OCI-LY3 (cell line): ENCODE measurements around the gene URB1.
"Not testable (repeated sequence)": the region's sequence is repeated elsewhere in the genome, so short reads cannot be mapped to it uniquely, and the experiment has no call there.

Experiments
- H2AFZ ChIP-seq: fragments of 200-600, 300-600 bp; shearing (Covaris generic); 2 replicates; pipeline ENCODE4 v1.6.0; 2014; ENCODE audit warnings: antibody characterized with exemption, low read depth, low read length
- H3K27ac ChIP-seq: fragments of 200-600, 300-600 bp; sonication (generic); 2 replicates; pipeline ENCODE4 v1.5.1; 2014; ENCODE audit warnings: mild to moderate bottlenecking, low read length, moderate library complexity, mixed read lengths
- H3K27me3 ChIP-seq: fragments of 200-600, 300-600 bp; sonication (generic); 2 replicates; pipeline ENCODE4 v1.6.1; 2014; ENCODE audit warnings: low read depth, low read length, mixed read lengths
- H3K36me3 ChIP-seq: fragments of 200-600, 300-600 bp; sonication (generic); replicated peaks from 2 replicates; pipeline ENCODE3; 2014; ENCODE audit warnings: low read depth, low read length, mixed read lengths
- H3K4me1 ChIP-seq: fragments of 300-600, 200-600 bp; sonication (generic); 2 replicates; pipeline ENCODE4 v1.6.1; 2014; ENCODE audit warnings: low read length, mixed read lengths
- H3K4me2 ChIP-seq: fragments of 200-600, 300-600 bp; sonication (generic); 2 replicates; pipeline ENCODE4 v1.6.1; 2014; ENCODE audit warnings: low read length, mixed read lengths
- H3K4me3 ChIP-seq: fragments of 300-600, 200-600 bp; sonication (generic); 2 replicates; pipeline ENCODE4 v1.5.1; 2014; ENCODE audit warnings: antibody characterized with exemption, mild to moderate bottlenecking, low read length, moderate library complexity
- H3K79me2 ChIP-seq: fragments of 300-600, 200-600 bp; shearing (Covaris generic); 2 replicates; pipeline ENCODE4 v1.6.1; 2014; ENCODE audit warnings: mild to moderate bottlenecking, low read length, mixed read lengths
- H3K9ac ChIP-seq: fragments of 300-600, 200-600 bp; shearing (Covaris generic); 2 replicates; pipeline ENCODE4 v1.6.0; 2014; ENCODE audit warnings: mild to moderate bottlenecking, low read length, moderate library complexity
- H3K9me3 ChIP-seq: fragments of 200-600, 300-600 bp; shearing (Covaris generic); 2 replicates; pipeline ENCODE4 v1.6.1; 2014; ENCODE audit warnings: low read length, mixed read lengths; ENCODE audit not compliant: insufficient read depth
- H4K20me1 ChIP-seq: fragments of 200-600, 300-600 bp; sonication (generic); 2 replicates; pipeline ENCODE4 v1.6.1; 2016; ENCODE audit warnings: low read length, mixed read lengths; ENCODE audit not compliant: insufficient read depth
- CTCF ChIP-seq: fragments of 200-600, 300-600 bp; sonication (generic); IDR thresholded peaks from 2 replicates; pipeline ENCODE4 v1.5.1; 2014; ENCODE audit warnings: antibody characterized with exemption, low read length, low read depth
- EZH2phosphoT487 ChIP-seq: fragments of 200-600 bp; shearing (Covaris generic); IDR thresholded peaks from 2 replicates; pipeline ENCODE4 v1.6.1; 2018; ENCODE audit warnings: antibody characterized with exemption, mixed run types, low read depth

URB1 gene

DNA sequence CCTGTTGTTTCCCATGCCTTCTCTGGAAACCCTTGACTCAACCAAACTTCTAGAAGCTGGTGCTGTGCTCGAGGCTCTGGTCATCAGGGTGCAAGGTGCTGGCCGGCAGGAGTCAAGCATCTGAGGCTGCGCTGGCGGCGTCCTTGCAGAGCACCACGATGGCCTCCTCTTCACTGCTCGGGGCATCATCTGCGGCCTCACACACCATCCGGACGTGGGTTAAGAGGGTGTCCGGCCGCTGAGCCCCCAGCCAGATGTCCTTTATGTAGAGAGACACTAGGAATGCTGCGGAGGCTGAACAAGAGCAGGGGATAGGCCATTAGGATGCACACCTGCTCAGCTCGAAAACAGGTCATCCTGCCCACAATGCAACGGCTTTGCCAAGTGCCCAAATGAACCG is 78.0 kb downstream of the URB1 start:
- no peaks in the 10 kb centered on the region for H3K79me2 ChIP-seq
- TF ChIP-seq EZH2phosphoT487 (no peak), CTCF (no peak)
- no peaks in the 10 kb centered on the region for H3K27me3 ChIP-seq
- H3K4me1 ChIP-seq: no peaks in the 10 kb centered on the region
- H3K4me2 ChIP-seq: no peak overlapping the region
- H3K9ac ChIP-seq: no peak overlapping the region
- H3K27ac ChIP-seq: no peak overlapping the region
- no peaks in the 10 kb centered on the region for H4K20me1 ChIP-seq
- no peak overlapping the region for H3K4me3 ChIP-seq
- no peak overlapping the region for H2AFZ ChIP-seq
- H3K36me3 ChIP-seq: peaks cover 13% of the 10 kb centered on the region
- no peaks in the 10 kb centered on the region for H3K9me3 ChIP-seq

DNA sequence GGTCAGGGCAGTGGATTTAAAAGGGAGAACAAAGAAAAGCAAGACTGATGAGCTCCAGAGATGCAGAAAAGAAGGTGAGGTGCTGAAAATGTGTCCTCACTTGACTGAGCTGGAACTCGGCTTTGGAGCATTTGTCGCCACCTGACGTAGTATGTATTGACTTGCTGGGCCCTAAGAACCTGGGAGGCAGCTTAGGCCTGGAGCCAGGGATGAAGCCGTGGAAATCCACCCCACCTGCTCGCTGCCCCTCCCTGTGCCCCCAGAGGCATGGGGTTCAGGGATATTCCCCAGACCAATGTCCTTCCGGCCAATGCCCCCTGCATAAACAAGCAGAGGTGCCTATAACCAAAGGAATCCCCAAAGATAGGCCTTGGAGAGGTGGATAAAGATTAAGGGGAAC is 79.8 kb downstream of the URB1 start:
- no peaks in the 10 kb centered on the region for H3K27me3 ChIP-seq
- no peak overlapping the region for H3K4me3 ChIP-seq
- no peak overlapping the region for H3K27ac ChIP-seq
- peaks cover 11% of the 10 kb centered on the region for H3K36me3 ChIP-seq
- H3K4me1 ChIP-seq: no peaks in the 10 kb centered on the region
- H3K9ac ChIP-seq: no peak overlapping the region
- H2AFZ ChIP-seq: no peak overlapping the region
- no peaks in the 10 kb centered on the region for H3K79me2 ChIP-seq
- H3K4me2 ChIP-seq: no peak overlapping the region
- no peaks in the 10 kb centered on the region for H3K9me3 ChIP-seq
- H4K20me1 ChIP-seq: no peaks in the 10 kb centered on the region
- TF ChIP-seq EZH2phosphoT487 (no peak), CTCF (no peak)

DNA sequence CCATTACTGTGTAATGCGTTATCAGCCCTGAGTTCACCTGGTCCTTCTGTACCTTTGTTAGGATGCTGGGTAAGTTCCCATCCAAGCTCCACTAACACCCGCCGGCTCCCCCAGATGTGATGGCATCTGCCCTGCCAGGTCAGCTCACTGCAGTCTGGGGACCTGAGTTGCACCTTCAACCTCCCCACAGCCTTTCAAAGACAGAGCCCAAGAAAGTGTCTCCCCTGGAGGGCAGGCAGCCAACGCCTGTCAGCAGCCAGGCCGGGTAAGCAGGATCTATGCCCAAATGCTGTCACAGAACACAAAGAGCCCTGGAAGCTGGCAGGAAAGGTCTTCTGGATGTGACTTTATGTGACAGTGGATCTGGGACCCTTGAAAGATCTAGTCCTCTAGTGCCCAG is 80.5 kb downstream of the URB1 start:
- Histone ChIP-seq H3K9me3 (no peaks in the 10 kb centered on the region), H3K4me2 (no peak overlapping the region), H3K36me3 (peaks cover 10% of the 10 kb centered on the region), H3K9ac (no peak overlapping the region), H4K20me1 (no peaks in the 10 kb centered on the region), H3K4me1 (no peaks in the 10 kb centered on the region), H3K79me2 (no peaks in the 10 kb centered on the region), H3K27ac (no peak overlapping the region), H3K27me3 (no peaks in the 10 kb centered on the region), H2AFZ (no peak overlapping the region), H3K4me3 (no peak overlapping the region)
- no peak for TF ChIP-seq CTCF
- no peak for TF ChIP-seq EZH2phosphoT487

DNA sequence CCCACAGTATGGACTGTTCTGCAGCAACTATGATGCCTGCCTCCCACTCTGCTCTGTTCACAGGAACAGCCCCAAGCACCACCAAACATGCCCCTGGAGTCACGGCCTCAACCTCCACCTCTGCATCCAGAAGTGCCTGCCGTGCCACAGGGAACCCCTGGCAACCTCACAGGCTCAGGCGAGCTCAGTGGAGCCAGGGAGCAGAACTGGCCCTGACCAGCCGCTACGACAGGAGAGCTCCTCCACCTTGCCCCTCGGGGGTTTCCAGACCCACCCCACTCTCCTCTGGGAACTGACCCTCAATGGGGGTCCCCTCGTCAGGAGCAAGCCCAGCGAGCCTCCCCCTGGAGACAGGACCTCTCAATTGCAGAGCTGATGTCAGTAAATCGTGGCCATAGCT is 81.2 kb downstream of the URB1 start:
- no peak overlapping the region for H3K27ac ChIP-seq
- H3K36me3 ChIP-seq: peaks cover 3% of the 10 kb centered on the region
- H3K79me2 ChIP-seq: no peaks in the 10 kb centered on the region
- no peak overlapping the region for H3K4me2 ChIP-seq
- H2AFZ ChIP-seq: no peak overlapping the region
- no peak overlapping the region for H3K9ac ChIP-seq
- H3K27me3 ChIP-seq: no peaks in the 10 kb centered on the region
- no peaks in the 10 kb centered on the region for H3K4me1 ChIP-seq
- no peak overlapping the region for H3K4me3 ChIP-seq
- TF ChIP-seq CTCF (no peak), EZH2phosphoT487 (no peak)
- H3K9me3 ChIP-seq: no peaks in the 10 kb centered on the region
- H4K20me1 ChIP-seq: no peaks in the 10 kb centered on the region

DNA sequence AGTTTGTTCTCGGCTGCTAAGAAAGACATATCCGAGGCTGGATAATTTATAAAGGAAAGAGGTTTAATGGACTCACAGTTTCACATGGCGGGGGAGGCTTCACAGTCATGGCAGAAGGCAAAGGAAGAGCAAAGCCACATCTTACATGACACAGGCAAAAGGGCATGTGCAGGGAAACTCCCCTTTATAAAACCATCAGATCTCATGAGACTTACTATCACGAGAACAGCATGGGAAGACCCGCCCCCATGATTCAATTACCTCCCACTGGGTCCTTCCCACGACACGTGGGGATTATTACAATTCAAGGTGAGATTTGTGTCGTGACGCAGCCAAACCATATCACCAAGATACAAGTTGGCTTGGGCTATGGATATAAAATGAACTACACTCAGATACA is 81.8 kb downstream of the URB1 start:
- H3K4me2 ChIP-seq, H3K79me2 ChIP-seq, H3K4me1 ChIP-seq, H3K27ac ChIP-seq, H4K20me1 ChIP-seq, H2AFZ ChIP-seq, H3K9ac ChIP-seq, H3K27me3 ChIP-seq, H3K36me3 ChIP-seq, H3K9me3 ChIP-seq, H3K4me3 ChIP-seq: not testable (repeated sequence)
